ENCODE results near the gene TMPRSS13. TPM values are rescaled to one million over a fixed set of nuclear protein-coding genes. Genes with fewer than 3 reads are reported as not detected.

TMPRSS13 gene
- 3.6 and 6.8 TPM in 2 replicates for total RNA-seq

GRCh38 chr11:117929142-117929915, at the start of gene TMPRSS13:
TMPRSS13 (minus strand) TSS chr11:117929402; CDS start chr11:117929307, 95 bp downstream.

GRCh38 chr11:117876341-117877119, 52.7 kb downstream of the TMPRSS13 start, which contains the start of gene FXYD6:
FXYD6 (minus strand) TSS chr11:117876658; CDS start chr11:117842776, 33,882 bp downstream.

Other genes with a start within 250 kb of the TMPRSS13 start
- gene DSCAML1, start 132.2 kb downstream of the TMPRSS13 start, total RNA-seq: not detected in 2 replicates
- gene FXYD2, start 104.7 kb downstream of the TMPRSS13 start, total RNA-seq: not detected in 2 replicates
- not detected in 2 replicates for gene FXYD6, start 52.7 kb downstream of the TMPRSS13 start, total RNA-seq
- under 0.01 TPM in 2 replicates for gene IL10RA, start 57.0 kb upstream of the TMPRSS13 start, total RNA-seq
- 14.4 and 229 TPM in 2 replicates for gene TMPRSS4, start 147.7 kb upstream of the TMPRSS13 start, total RNA-seq
- gene SMIM35, start 157.6 kb upstream of the TMPRSS13 start, total RNA-seq: not detected in 2 replicates
- gene SCN4B, start 223.4 kb upstream of the TMPRSS13 start, total RNA-seq: 0.68 and 2.6 TPM in 2 replicates
- under 0.01 and 0.57 TPM in 2 replicates for gene SCN2B, start 247.2 kb upstream of the TMPRSS13 start, total RNA-seq